Measurements from ENCODE around the gene DPAGT1.
A peak's percentile ranks its signal among the peaks of the same experiment; 100 is the strongest.
"Not testable (repeated sequence)": the region's sequence is repeated elsewhere in the genome, so short reads cannot be mapped to it uniquely, and the experiment has no call there.

The DPAGT1 gene

GRCh38 chr11:119101759-119102423 is at the start of gene DPAGT1:
DPAGT1 (minus strand) TSS chr11:119101853; CDS start chr11:119101655, 198 bp downstream.
- H3K27ac Mint-ChIP-seq: peak within 1 kb of the TSS; percentile 95
- H3K4me3 Mint-ChIP-seq: peak within 1 kb of the TSS; percentile 90
- peaks cover 12% of the 10 kb centered on the region for H3K36me3 Mint-ChIP-seq
- peak; percentile 85 for ATAC-seq (ENCODE audit: low read depth)
- no peaks in the 10 kb centered on the region for H3K27me3 Mint-ChIP-seq
- H3K9me3 Mint-ChIP-seq: no peaks in the 10 kb centered on the region
- peak; percentile 73 to 75 for DNase-seq (ENCODE audit: low spot score in 2 of 2)
- H3K4me1 Mint-ChIP-seq: peaks cover 25% of the 10 kb centered on the region

- no peaks in the 10 kb centered on the region for H3K36me3 Mint-ChIP-seq
- peaks cover 9% of the 10 kb centered on the region for H3K4me1 Mint-ChIP-seq
- DNase-seq (ENCODE audit: low spot score in 2 of 2) (no peak), ATAC-seq (ENCODE audit: low read depth) (no peak)
- H3K4me3 Mint-ChIP-seq: peak overlapping the region; percentile 47
- no peaks in the 10 kb centered on the region for H3K9me3 Mint-ChIP-seq
- H3K27me3 Mint-ChIP-seq: peaks cover 32% of the 10 kb centered on the region
- H3K27ac Mint-ChIP-seq: no peak overlapping the region
These were observed 48.2 kb upstream of the DPAGT1 start for GRCh38 chr11:119149786-119150275.

GRCh38 chr11:119149018-119149785 is 47.5 kb upstream of the DPAGT1 start, which contains the start of gene ABCG4:
ABCG4 (plus strand) TSS chr11:119149052; CDS start chr11:119149966, 914 bp downstream.
- DNase-seq (ENCODE audit: low spot score in 2 of 2): peak; percentile 7 to 38
- peaks cover 9% of the 10 kb centered on the region for H3K4me1 Mint-ChIP-seq
- no peak within 1 kb of the TSS for H3K27ac Mint-ChIP-seq
- no peaks in the 10 kb centered on the region for H3K9me3 Mint-ChIP-seq
- H3K4me3 Mint-ChIP-seq: peak within 1 kb of the TSS; percentile 66
- H3K27me3 Mint-ChIP-seq: peaks cover 30% of the 10 kb centered on the region
- ATAC-seq (ENCODE audit: low read depth): peak; percentile 40
- no peaks in the 10 kb centered on the region for H3K36me3 Mint-ChIP-seq

GRCh38 chr11:119148720-119149017 is 47.0 kb upstream of the DPAGT1 start:
- H3K36me3 Mint-ChIP-seq: no peaks in the 10 kb centered on the region
- no peak overlapping the region for H3K27ac Mint-ChIP-seq
- DNase-seq (ENCODE audit: low spot score in 2 of 2): no peak
- no peak for ATAC-seq (ENCODE audit: low read depth)
- peak overlapping the region; percentile 66 for H3K4me3 Mint-ChIP-seq
- no peaks in the 10 kb centered on the region for H3K9me3 Mint-ChIP-seq
- peaks cover 30% of the 10 kb centered on the region for H3K27me3 Mint-ChIP-seq
- peaks cover 9% of the 10 kb centered on the region for H3K4me1 Mint-ChIP-seq

GRCh38 chr11:119147604-119148333 is 46.1 kb upstream of the DPAGT1 start:
- Mint-ChIP-seq H3K9me3 (no peaks in the 10 kb centered on the region), H3K27me3 (peaks cover 29% of the 10 kb centered on the region), H3K36me3 (no peaks in the 10 kb centered on the region), H3K27ac (no peak overlapping the region), H3K4me1 (peaks cover 9% of the 10 kb centered on the region), H3K4me3 (peak overlapping the region; percentile 39)
- DNase-seq (ENCODE audit: low spot score in 2 of 2) (no peak), ATAC-seq (ENCODE audit: low read depth) (peak; percentile 20)

- no peak overlapping the region for H3K4me3 Mint-ChIP-seq
- peaks cover 27% of the 10 kb centered on the region for H3K27me3 Mint-ChIP-seq
- ATAC-seq (ENCODE audit: low read depth): no peak
- DNase-seq (ENCODE audit: low spot score in 2 of 2): no peak
- no peaks in the 10 kb centered on the region for H3K9me3 Mint-ChIP-seq
- no peak overlapping the region for H3K27ac Mint-ChIP-seq
- no peaks in the 10 kb centered on the region for H3K36me3 Mint-ChIP-seq
- H3K4me1 Mint-ChIP-seq: peaks cover 9% of the 10 kb centered on the region
These were observed 43.9 kb upstream of the DPAGT1 start for GRCh38 chr11:119145551-119145950.

- no peak overlapping the region for H3K4me3 Mint-ChIP-seq
These were observed 43.3 kb upstream of the DPAGT1 start for GRCh38 chr11:119144825-119145486.

GRCh38 chr11:119139276-119139675 is 37.6 kb upstream of the DPAGT1 start:
- H3K4me3 Mint-ChIP-seq; H3K27me3 Mint-ChIP-seq; DNase-seq (ENCODE audit: low spot score in 2 of 2); ATAC-seq (ENCODE audit: low read depth); H3K27ac Mint-ChIP-seq; H3K36me3 Mint-ChIP-seq; H3K9me3 Mint-ChIP-seq; H3K4me1 Mint-ChIP-seq: not testable (repeated sequence)

More at GRCh38 chr11:119144825-119145486, 43.3 kb upstream of the DPAGT1 start:
- ATAC-seq (ENCODE audit: low read depth): peak; percentile 77
- Mint-ChIP-seq H3K36me3 (no peaks in the 10 kb centered on the region), H3K9me3 (no peaks in the 10 kb centered on the region), H3K27me3 (peaks cover 23% of the 10 kb centered on the region), H3K4me1 (peaks cover 9% of the 10 kb centered on the region), H3K27ac (no peak overlapping the region)
- peak; percentile 24 to 25 for DNase-seq (ENCODE audit: low spot score in 2 of 2)

GRCh38 chr11:119134389-119134978 is 32.8 kb upstream of the DPAGT1 start:
- no peak overlapping the region for H3K27ac Mint-ChIP-seq
- H3K36me3 Mint-ChIP-seq: peaks cover 29% of the 10 kb centered on the region
- DNase-seq (ENCODE audit: low spot score in 2 of 2) (no peak), ATAC-seq (ENCODE audit: low read depth) (peak; percentile 35)
- H3K9me3 Mint-ChIP-seq: no peaks in the 10 kb centered on the region
- peaks cover 3% of the 10 kb centered on the region for H3K27me3 Mint-ChIP-seq
- H3K4me3 Mint-ChIP-seq: no peak overlapping the region
- peaks cover 2% of the 10 kb centered on the region for H3K4me1 Mint-ChIP-seq

GRCh38 chr11:119130662-119131061 is 29.0 kb upstream of the DPAGT1 start:
- no peak overlapping the region for H3K27ac Mint-ChIP-seq
- H3K4me1 Mint-ChIP-seq: peaks cover 5% of the 10 kb centered on the region
- ATAC-seq (ENCODE audit: low read depth) (no peak), DNase-seq (ENCODE audit: low spot score in 2 of 2) (no peak)
- no peaks in the 10 kb centered on the region for H3K9me3 Mint-ChIP-seq
- no peak overlapping the region for H3K4me3 Mint-ChIP-seq
- H3K27me3 Mint-ChIP-seq: no peaks in the 10 kb centered on the region
- peaks cover 29% of the 10 kb centered on the region for H3K36me3 Mint-ChIP-seq

- Mint-ChIP-seq H3K36me3 (peaks cover 13% of the 10 kb centered on the region), H3K9me3 (no peaks in the 10 kb centered on the region), H3K4me1 (peaks cover 16% of the 10 kb centered on the region), H3K27ac (no peak overlapping the region), H3K4me3 (no peak overlapping the region), H3K27me3 (no peaks in the 10 kb centered on the region)
- DNase-seq (ENCODE audit: low spot score in 2 of 2): no peak
- no peak for ATAC-seq (ENCODE audit: low read depth)
These were observed 25.1 kb upstream of the DPAGT1 start for GRCh38 chr11:119126675-119127268.

GRCh38 chr11:119125821-119126220 is 24.2 kb upstream of the DPAGT1 start:
- Mint-ChIP-seq H3K27ac (no peak overlapping the region), H3K27me3 (no peaks in the 10 kb centered on the region), H3K36me3 (peaks cover 4% of the 10 kb centered on the region), H3K4me3 (no peak overlapping the region), H3K4me1 (peaks cover 18% of the 10 kb centered on the region), H3K9me3 (no peaks in the 10 kb centered on the region)
- DNase-seq (ENCODE audit: low spot score in 2 of 2) (no peak), ATAC-seq (ENCODE audit: low read depth) (no peak)

- ATAC-seq (ENCODE audit: low read depth): peak; percentile 0
- Mint-ChIP-seq H3K27me3 (no peaks in the 10 kb centered on the region), H3K36me3 (no peaks in the 10 kb centered on the region), H3K9me3 (no peaks in the 10 kb centered on the region), H3K4me3 (peak overlapping the region; percentile 90), H3K4me1 (peaks cover 22% of the 10 kb centered on the region), H3K27ac (peak overlapping the region; percentile 92)
- no peak for DNase-seq (ENCODE audit: low spot score in 2 of 2)
These were observed 20.1 kb upstream of the DPAGT1 start for GRCh38 chr11:119121811-119122124.
